Islet of Langerhans (tissue), 1 donor: ENCODE results near the gene MXD4.

Source experiments
- FAIRE-seq: peaks from one replicate; lab custom pipeline; 2011; peaks lifted over from hg19 to GRCh38; lab: Jason Lieb, UNC

Gene MXD4

GRCh38 chr4:2261853-2262144, at the start of gene MXD4:
Gene MXD4, minus strand, starts transcription at chr4:2262109. Its CDS starts 129 bp downstream, at chr4:2261980.
- no peak for FAIRE-seq

GRCh38 chr4:2306773-2307410, 45.0 kb upstream of the MXD4 start:
- no peak for FAIRE-seq

- FAIRE-seq, result no peak
These were observed 44.0 kb upstream of the MXD4 start for GRCh38 chr4:2305766-2306501.

- no peak for FAIRE-seq
These were observed 43.1 kb upstream of the MXD4 start for GRCh38 chr4:2304877-2305561.

- FAIRE-seq, result no peak
These were observed 42.5 kb upstream of the MXD4 start for GRCh38 chr4:2304321-2304876.

- no peak for FAIRE-seq
These were observed 41.9 kb upstream of the MXD4 start for GRCh38 chr4:2303686-2304320.

GRCh38 chr4:2303121-2303685, 41.3 kb upstream of the MXD4 start:
- no peak for FAIRE-seq

GRCh38 chr4:2302387-2303119, 40.6 kb upstream of the MXD4 start:
- FAIRE-seq, result no peak

GRCh38 chr4:2301806-2302205, 39.9 kb upstream of the MXD4 start:
- FAIRE-seq, result no peak

- FAIRE-seq, result no peak
These were observed 39.3 kb upstream of the MXD4 start for GRCh38 chr4:2301225-2301642.

GRCh38 chr4:2300431-2301224, 38.7 kb upstream of the MXD4 start:
- FAIRE-seq, result no peak

- FAIRE-seq, result no peak
These were observed 37.9 kb upstream of the MXD4 start for GRCh38 chr4:2299794-2300193.

- no peak for FAIRE-seq
These were observed 36.7 kb upstream of the MXD4 start for GRCh38 chr4:2298532-2298991.

- no peak for FAIRE-seq
These were observed 36.0 kb upstream of the MXD4 start for GRCh38 chr4:2297606-2298531.

- FAIRE-seq, result no peak
These were observed 35.0 kb upstream of the MXD4 start for GRCh38 chr4:2296631-2297601.

- FAIRE-seq, result no peak
These were observed 34.1 kb upstream of the MXD4 start for GRCh38 chr4:2295900-2296442.

- FAIRE-seq, result no peak
These were observed 33.6 kb upstream of the MXD4 start for GRCh38 chr4:2295500-2295899.

GRCh38 chr4:2292646-2293108, 30.8 kb upstream of the MXD4 start:
- no peak for FAIRE-seq
